Right renal pelvis (tissue), 4 donors: ENCODE measurements around the gene HES5. TPM values are rescaled to one million over a fixed set of nuclear protein-coding genes. Genes with fewer than 3 reads are reported as not detected.

Experiments
- DNase-seq, 4 donors: peaks; one replicate each; pipeline ENCODE4 v3.0.0-alpha.2; 2013; ENCODE audit warnings: low read depth in 4 of 4, low spot score in 3 of 4, missing footprints in 1 of 4
- polyA plus RNA-seq, 4 donors: library from polyadenylated mRNA; unstranded; fragments of 120-200 nt; gene quantifications; one replicate each; pipeline ENCODE4 v1.2.1, GENCODE V29; 2013; ENCODE audit not compliant: insufficient read length in 4 of 4

HES5 gene
- polyA plus RNA-seq, 4 donors = 0.32 to 0.56 (median 0.49) TPM

DNA sequence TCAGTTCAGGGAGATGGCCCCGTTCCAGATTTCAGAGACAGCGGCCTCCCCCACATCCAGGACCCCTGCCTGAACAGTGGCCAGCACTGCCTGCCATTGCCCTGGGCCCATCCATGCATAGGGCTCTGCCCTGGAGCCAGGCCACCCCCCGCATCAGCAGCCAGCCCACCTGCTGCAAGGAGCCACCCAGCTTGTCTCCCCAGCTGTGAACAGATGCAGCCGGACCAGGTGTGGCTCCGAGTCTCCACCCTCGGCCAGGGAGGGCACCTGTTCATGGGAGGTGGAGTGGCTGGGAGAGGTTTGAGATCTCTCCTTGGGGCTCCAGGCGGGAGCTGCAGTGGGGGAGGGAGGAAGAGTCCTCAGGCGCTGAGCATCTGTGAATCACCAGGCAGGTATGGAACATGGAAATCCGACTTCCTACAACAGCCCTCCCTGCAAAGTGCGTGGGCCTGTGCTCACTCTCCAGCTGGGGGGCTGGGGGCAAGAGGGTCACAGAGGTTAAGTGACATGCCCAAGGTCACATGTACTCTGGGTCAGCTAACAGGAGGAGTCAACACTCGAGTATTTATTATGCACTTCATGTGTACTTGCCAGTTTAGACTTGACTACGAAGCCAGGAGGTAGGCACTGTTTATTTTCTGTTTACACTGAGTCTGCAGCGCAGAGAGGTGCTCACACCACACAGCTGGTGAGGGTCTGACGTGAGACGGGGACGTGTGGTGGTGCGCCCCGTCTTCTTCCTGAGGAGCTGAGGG is 4.8 kb upstream of the HES5 start:
- no peak for DNase-seq

DNA sequence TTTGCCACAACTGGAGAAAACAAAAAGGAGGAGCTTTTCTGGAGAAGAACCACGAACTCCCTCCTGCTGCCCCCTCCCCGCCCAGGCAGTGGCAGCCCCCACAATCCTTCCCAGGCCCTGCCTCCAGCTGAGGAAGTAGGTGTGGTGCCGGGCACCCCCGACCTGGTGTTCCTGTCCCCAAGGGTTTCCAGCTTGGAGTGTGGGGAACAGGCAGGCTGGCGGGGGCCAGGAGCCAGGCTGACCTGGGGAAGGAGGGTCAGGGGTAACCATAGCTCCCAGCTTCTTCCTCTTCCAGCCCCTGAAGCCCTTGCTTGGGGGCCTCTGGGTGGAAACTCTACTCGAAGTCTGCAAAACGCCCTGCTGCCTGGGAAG is 4.2 kb upstream of the HES5 start:
- DNase-seq = no peak

DNA sequence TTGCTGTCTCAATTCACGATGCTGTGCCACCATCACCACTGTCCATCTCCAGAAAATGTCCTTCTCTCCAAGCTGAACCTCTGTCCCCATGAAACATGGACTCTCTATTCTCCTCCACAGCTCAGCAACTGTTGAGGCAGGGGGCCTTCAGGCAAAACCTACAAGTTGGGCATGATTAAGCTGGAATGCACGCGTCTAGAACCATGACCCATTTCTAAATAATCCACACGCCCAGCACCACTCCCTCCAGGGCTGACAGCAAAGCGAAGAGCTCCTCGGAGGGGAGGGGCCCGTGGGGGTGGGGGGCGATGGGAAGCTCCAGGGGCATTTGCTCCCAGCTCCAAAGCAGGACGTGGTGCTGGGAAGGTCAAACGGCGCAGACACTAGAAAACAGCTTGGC is 3.3 kb upstream of the HES5 start:
- no peak for DNase-seq

DNA sequence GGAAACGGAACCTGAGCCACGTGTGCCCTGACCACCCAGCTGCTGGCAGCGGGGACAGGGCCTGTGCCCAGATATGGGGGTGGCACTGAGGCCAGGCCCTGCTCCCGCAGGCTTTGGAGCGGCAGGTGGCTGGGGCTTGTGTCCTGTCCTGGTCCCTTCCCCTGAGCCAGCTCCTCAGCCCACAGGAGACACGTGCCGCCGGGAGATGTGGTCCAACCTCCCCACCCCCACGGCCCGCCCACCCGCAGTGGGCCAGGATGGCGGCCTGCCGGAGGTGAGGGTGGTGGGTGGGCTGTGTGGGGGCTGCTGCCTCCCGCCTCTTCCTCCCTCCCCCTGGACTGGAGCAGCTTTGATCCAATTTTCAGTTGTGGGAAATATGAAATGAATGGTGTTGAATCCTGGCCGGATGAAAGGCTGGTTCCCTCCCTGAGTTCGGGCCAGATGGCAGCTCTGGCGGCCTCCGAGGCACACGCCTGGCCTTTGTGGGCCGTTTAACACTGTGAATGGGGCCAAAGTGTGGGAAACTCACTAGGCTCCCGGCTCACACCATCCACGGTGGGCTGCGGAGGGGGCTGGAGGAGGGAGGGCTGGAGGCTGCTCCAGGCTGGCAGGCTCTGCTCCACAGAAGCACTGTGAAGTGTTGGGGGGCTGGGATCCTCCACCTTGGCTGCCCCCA is 2.6 kb upstream of the HES5 start:
- no peak for DNase-seq

DNA sequence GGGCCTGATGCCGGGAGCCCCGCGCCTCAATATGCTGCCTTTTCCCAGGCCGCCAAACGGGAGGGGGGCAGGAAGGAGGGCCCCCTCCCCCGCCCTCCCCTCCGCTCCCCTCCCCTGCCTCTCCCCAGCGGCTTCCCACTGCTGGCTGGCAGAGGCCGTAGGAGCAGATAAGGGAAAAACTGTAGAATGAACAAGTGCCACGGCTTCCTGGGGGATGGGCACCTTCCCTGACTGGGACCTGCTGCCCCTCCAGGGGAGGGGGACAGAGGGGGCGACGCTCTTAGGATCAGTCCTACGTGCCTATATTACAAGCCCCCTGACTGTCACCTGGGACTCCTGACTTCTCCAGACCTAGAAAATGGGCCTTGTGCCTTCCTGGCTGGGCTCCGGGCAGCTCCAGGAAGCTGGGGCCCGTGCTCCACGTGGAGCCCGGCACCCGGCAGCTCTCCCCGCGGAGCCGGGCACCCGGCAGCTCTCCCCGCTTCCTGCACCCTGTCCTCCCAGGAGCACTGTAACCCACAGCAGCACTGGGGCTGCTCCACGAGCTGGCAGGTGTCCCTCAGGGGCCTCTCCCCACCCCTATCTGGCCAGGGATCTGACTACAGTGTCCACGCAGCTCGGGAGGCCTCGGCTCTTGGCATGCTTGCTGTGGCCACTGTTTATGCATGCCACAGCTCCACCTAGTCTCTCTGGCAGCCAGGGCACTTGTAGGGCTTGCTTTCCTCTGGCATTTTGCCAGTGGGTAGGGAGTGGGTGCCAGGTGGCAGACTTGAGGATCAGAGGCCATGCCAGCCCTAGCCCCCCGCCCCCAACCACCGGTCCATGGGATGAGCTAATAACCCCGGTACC is 674 bp upstream of the HES5 start:
- no peak for DNase-seq

- DNase-seq = no peak
Measured at GRCh38 chr1:2528966-2529783, 888 bp downstream of the HES5 start.

GRCh38 chr1:2528611-2528965 is 1.5 kb downstream of the HES5 start:
- DNase-seq = no peak

DNA sequence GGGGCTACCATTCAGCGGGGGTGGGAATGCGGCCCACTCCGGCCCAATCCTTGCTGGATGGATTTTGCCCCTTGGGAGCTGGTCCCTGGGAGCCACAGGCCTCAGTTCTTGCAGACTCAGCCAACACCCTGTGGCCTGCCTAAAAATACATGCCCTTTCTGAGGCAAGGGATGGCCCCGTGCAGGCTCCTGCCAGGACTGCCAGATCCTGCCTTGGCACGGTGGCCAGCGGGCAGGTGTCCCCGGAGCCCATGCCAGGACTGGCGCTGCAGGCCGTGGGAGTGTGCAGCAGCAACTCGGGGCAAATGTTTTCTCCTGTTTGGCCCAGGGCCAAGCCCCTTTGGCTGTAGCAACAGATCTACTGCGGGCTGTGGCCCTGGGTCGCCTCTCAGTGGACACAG is 2.0 kb downstream of the HES5 start:
- DNase-seq = no peak

GRCh38 chr1:2527556-2527860 is 2.6 kb downstream of the HES5 start:
- DNase-seq = no peak

GRCh38 chr1:2526824-2527555 is 3.1 kb downstream of the HES5 start:
- no peak for DNase-seq

- peak in 3 of 4 donors; percentile 85 to 88 (median 88) for DNase-seq
Measured at GRCh38 chr1:2525920-2526823, 3.9 kb downstream of the HES5 start, which contains the start of gene PANK4. PANK4 (minus strand) TSS chr1:2526596; CDS start chr1:2526587, 9 bp downstream.

- no peak for DNase-seq
Measured at GRCh38 chr1:2525572-2525919, 4.5 kb downstream of the HES5 start.

- no peak for DNase-seq
Measured at GRCh38 chr1:2523891-2524609, 6.0 kb downstream of the HES5 start.

DNA sequence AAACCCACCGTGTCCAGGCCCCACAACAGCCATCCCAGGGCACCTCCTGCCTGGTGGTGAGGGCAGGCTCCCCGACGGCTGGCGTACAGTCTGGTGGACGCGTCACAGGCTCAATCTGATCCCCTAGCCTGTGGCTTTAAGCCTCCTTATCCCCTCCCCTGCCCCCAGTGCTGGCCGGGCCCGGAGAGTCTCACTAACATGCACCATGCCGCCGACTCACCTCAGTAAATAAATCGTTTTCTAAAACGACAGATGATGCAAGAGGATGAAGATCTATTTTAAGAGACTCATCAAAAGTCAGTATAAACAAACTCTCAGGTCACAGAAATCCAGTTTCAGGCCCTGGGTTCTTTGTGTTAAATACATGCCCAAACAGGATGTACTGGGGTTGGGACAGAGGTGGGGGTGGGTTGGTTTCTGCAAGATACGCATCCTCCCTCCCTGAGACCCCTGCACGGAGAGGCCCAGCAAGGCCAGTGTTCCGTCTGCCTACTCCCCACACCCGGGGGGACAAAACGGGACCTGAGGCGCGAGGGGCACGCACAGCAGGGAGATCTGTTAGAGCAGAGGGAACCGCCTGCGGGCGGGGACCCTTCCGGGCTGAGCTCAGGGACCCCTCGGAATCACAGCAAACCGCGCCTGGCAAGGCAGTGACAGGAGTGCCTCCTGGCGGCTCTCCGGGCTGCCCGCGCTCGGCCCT is 6.7 kb downstream of the HES5 start:
- no peak for DNase-seq

- no peak for DNase-seq
Measured at GRCh38 chr1:2522230-2522629, 7.8 kb downstream of the HES5 start.

- DNase-seq = no peak
Measured at GRCh38 chr1:2520806-2521205, 9.3 kb downstream of the HES5 start.

- DNase-seq = no peak
Measured at GRCh38 chr1:2520206-2520605, 9.9 kb downstream of the HES5 start.

GRCh38 chr1:2519729-2520128 is 10.3 kb downstream of the HES5 start:
- no peak for DNase-seq
